Peyer's patch (tissue), 4 donors: ENCODE measurements around the gene PDE8B. TPM values are rescaled to one million over a fixed set of nuclear protein-coding genes. Genes with fewer than 3 reads are reported as not detected.

Experiments used
- DNase-seq, 3 donors: peaks; one replicate each; pipeline ENCODE4 v3.0.0-alpha.2; 2017 to 2019
- H3K27ac ChIP-seq, 4 donors: fragments of 200-600 bp; sonication (generic); one replicate each; pipeline ENCODE4 v1.5.1; 2016 to 2019
- H3K27me3 ChIP-seq, 2 donors: fragments of 200-600 bp; sonication (generic); one replicate each; pipeline ENCODE4 v1.5.1; 2019
- H3K36me3 ChIP-seq, 3 donors: fragments of 200-600 bp; sonication (generic); one replicate each; pipeline ENCODE4 v1.5.1; 2016 to 2019
- H3K4me1 ChIP-seq, 4 donors: fragments of 200-600 bp; sonication (generic); one replicate each; pipeline ENCODE4 v1.5.1; 2016 to 2019
- H3K4me3 ChIP-seq, 4 donors: fragments of 200-600 bp; sonication (generic); 1 replicate in 3 of 4; 2 replicates in 1 of 4; pipeline ENCODE4 v1.5.1; 2016 to 2019; ENCODE audit warnings: mild to moderate bottlenecking in 1 of 4
- H3K9me3 ChIP-seq, 4 donors: fragments of 200-600 bp; sonication (generic); one replicate each; pipeline ENCODE4 v1.5.1; 2016 to 2019; ENCODE audit warnings: mild to moderate bottlenecking in 1 of 4
- POLR2A ChIP-seq, 2 donors: fragments of 450-650 bp; IDR thresholded peaks; one replicate each; pipeline ENCODE4 v1.5.1; 2017; ENCODE audit warnings: antibody characterized with exemption in 2 of 2, mild to moderate bottlenecking in 2 of 2, moderate library complexity in 2 of 2
- total RNA-seq, 4 donors: library from RNA; depleted of rRNA; stranded (reverse); fragments of >200 nt; gene quantifications; one replicate each; pipeline ENCODE4 v1.1.0, GENCODE V29; 2016
- TF ChIP-seq, protein P1 (sequence below), 6 experiments: fragments of 450-650 bp in 4 of 6; fragments of 200-600 bp in 2 of 6; sonication (generic) in 1 of 6; IDR thresholded peaks; one replicate each; pipeline ENCODE4 v1.5.1; 2017 to 2019; ENCODE audit warnings: antibody characterized with exemption in 6 of 6, mild to moderate bottlenecking in 3 of 6, moderate library complexity in 1 of 6

PDE8B gene
- total RNA-seq, 4 donors from 2014 or later = 0.94 to 3.1 (median 1.9) TPM

DNA sequence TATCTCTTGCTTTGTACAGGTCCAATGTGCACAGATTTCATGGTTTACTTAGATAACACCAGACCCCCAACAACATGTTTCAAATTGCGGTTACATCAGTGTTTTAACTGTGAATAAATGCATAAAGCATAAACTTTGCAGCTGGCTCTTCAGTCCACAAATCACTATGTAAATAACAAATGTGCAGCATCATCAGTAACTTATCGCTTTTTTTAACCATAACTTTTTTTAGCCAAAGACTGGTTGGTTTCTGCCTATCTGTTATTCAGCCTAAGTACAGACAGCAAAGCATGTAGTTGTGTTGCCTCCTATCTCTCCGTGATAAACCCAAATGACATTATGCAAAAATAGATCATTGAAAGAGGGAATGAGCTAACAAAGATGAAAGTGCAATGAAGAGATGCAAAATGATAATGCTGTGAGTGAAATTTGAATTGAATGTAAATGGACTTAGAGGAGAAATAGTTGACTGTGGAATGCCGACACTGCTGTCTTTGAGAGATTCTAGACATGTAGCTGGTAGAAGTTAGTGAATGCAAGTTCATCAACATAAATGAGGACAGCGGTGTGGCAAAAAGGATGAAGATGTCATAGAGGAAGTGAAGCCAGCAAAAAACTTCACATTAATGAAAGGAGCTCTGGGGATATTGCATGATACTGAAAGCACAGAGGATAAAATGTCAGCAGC is 108.8 kb downstream of the PDE8B start:
- no peak overlapping the region for H3K27ac ChIP-seq
- H3K4me1 ChIP-seq = no peaks in the 10 kb centered on the region
- TF ChIP-seq, protein P1, sequence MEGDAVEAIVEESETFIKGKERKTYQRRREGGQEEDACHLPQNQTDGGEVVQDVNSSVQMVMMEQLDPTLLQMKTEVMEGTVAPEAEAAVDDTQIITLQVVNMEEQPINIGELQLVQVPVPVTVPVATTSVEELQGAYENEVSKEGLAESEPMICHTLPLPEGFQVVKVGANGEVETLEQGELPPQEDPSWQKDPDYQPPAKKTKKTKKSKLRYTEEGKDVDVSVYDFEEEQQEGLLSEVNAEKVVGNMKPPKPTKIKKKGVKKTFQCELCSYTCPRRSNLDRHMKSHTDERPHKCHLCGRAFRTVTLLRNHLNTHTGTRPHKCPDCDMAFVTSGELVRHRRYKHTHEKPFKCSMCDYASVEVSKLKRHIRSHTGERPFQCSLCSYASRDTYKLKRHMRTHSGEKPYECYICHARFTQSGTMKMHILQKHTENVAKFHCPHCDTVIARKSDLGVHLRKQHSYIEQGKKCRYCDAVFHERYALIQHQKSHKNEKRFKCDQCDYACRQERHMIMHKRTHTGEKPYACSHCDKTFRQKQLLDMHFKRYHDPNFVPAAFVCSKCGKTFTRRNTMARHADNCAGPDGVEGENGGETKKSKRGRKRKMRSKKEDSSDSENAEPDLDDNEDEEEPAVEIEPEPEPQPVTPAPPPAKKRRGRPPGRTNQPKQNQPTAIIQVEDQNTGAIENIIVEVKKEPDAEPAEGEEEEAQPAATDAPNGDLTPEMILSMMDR (IDR thresholded peaks at IDR 0.05) = no peak
- no peak for TF ChIP-seq POLR2A (IDR thresholded peaks at IDR 0.05)
- H3K27me3 ChIP-seq = no peaks in the 10 kb centered on the region
- H3K4me3 ChIP-seq = no peak overlapping the region
- no peaks in the 10 kb centered on the region for H3K36me3 ChIP-seq
- DNase-seq = no peak
- no peaks in the 10 kb centered on the region for H3K9me3 ChIP-seq

DNA sequence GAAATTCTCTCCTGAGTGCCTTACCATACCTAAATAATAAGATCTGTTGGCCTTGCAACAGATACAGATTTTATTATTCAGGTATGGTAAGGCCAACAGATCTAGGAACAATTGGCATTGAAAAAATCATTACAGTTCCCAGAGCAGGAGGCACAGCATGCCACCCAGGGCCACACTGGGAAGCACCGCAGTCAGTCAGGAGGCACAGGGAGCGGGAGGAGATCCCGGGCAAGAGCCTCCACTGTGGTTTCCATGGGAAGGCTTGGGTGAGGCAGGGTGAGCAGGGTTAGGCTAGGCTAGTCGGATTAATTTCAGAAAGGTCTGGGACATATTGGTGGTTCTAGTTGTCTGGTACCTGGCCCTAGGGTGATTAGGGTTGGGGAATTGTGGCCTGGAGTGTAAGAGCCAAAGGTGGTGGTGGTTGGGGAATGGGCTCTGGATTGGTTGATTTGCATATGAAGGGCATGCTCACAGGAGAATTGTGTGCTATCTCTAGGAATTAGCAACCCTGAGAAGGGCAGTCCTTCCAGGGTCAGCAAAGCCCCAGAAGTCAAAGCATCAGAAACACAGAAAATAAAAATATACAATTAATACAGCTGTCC is 111.4 kb downstream of the PDE8B start:
- no peaks in the 10 kb centered on the region for H3K4me1 ChIP-seq
- no peak for DNase-seq
- no peaks in the 10 kb centered on the region for H3K9me3 ChIP-seq
- TF ChIP-seq, protein P1 (IDR thresholded peaks at IDR 0.05) = no peak
- no peak for TF ChIP-seq POLR2A (IDR thresholded peaks at IDR 0.05)
- no peaks in the 10 kb centered on the region for H3K27me3 ChIP-seq
- H3K27ac ChIP-seq = no peak overlapping the region
- no peak overlapping the region for H3K4me3 ChIP-seq
- no peaks in the 10 kb centered on the region for H3K36me3 ChIP-seq

DNA sequence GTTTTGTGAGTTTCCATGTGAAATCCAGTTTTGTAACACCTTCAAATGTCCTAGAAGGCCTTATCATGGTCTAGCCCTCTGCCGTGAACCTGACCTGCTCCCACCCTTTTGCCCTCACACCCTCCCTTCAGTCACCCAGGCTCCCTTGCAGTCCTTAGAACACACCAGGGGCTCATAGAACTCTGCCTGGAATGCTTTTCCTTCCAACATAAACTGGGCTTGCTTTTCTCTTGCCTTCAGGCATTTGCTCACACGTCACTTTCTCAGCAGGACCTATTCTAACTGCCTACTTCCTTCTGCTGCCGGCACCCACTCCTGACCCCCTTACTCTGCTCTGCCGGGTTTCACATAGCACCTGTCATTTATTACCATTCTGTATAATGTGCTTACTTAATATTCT is 111.9 kb downstream of the PDE8B start:
- no peaks in the 10 kb centered on the region for H3K4me1 ChIP-seq
- no peak overlapping the region for H3K27ac ChIP-seq
- no peaks in the 10 kb centered on the region for H3K27me3 ChIP-seq
- no peak for TF ChIP-seq POLR2A (IDR thresholded peaks at IDR 0.05)
- TF ChIP-seq, protein P1 (IDR thresholded peaks at IDR 0.05) = no peak
- H3K36me3 ChIP-seq = no peaks in the 10 kb centered on the region
- H3K9me3 ChIP-seq = no peaks in the 10 kb centered on the region
- DNase-seq = no peak
- no peak overlapping the region for H3K4me3 ChIP-seq

DNA sequence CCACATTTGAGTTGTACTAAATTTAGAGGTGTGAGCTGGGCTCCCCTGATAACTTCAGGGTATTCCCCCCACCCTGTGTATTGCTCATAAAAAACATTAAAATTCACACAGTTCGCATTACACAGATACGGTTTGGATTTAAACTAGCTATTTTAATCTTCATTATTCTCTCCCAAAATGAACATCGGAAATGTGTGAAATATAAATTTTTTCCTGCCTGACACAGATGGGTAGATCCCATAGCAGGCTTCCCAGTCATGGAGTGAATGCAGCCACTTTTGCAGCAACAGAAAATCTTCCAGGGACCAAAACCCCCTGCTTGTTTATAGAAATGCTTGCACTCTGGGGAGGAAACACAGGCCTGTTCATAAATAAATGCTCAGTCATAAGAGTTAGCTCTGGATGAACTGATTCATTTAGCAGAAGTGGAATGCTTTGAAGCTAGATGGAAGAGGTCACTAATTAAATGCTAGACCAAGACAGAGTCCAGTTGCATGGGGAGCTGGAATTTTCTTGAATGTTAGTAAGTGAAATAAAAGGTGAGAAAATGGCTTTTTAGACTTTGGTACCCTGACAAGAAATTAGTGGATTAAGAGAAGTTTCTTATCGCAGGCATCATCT is 115.6 kb downstream of the PDE8B start:
- H3K9me3 ChIP-seq = no peaks in the 10 kb centered on the region
- H3K27ac ChIP-seq = no peak overlapping the region
- no peak for DNase-seq
- no peaks in the 10 kb centered on the region for H3K27me3 ChIP-seq
- TF ChIP-seq, protein P1 (IDR thresholded peaks at IDR 0.05) = no peak
- no peak for TF ChIP-seq POLR2A (IDR thresholded peaks at IDR 0.05)
- no peaks in the 10 kb centered on the region for H3K36me3 ChIP-seq
- H3K4me3 ChIP-seq = no peak overlapping the region
- no peaks in the 10 kb centered on the region for H3K4me1 ChIP-seq

DNA sequence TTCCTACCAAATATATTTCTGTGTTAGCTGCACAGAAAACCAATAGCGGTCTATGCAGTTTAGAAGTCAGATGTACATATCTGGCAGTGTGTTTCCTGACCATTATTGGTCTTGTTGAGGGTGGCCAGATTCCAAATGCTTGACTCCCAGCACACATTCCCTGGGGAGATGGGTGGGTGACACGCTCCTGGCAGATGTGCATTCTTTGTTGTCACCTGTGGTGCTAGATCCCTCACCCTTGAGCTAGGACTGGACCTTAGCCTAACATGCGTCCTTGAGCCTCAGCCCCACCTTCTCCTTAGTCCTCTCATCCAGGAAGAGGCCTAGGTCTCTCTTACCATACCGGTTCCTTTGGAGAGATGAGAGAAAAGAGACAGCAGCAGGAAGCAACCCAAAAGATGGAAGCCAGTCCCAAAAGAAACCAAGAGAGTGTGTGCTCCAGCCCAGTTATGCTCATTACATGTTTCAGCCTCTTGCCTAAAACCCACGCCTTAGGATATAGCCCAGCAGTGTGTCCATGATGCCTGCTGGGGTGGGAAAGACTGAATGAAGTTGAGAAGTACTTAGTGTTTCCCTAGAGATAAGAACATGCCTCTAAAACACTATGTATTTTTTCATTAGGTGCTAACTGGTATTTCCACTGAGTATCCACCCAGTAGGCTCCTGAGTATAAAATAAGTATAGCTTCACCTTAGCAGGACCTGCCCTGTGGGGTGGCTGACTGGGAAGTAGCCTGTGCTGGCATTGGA is 116.7 kb downstream of the PDE8B start:
- Histone ChIP-seq H3K27ac (no peak overlapping the region), H3K9me3 (no peaks in the 10 kb centered on the region), H3K36me3 (no peaks in the 10 kb centered on the region), H3K4me1 (no peaks in the 10 kb centered on the region), H3K27me3 (no peaks in the 10 kb centered on the region), H3K4me3 (no peak overlapping the region)
- DNase-seq = no peak
- TF ChIP-seq, protein P1 (IDR thresholded peaks at IDR 0.05) = no peak
- no peak for TF ChIP-seq POLR2A (IDR thresholded peaks at IDR 0.05)
